HCT116 (cell line): ENCODE results near the gene MATR3. TPM values are rescaled to one million over a fixed set of nuclear protein-coding genes. Genes with fewer than 3 reads are reported as not detected.

Source experiments
- ATAC-seq: fragments of 200-7000 bp; cut with Tn5 transposase; 2 replicates; pipeline ENCODE4 v1.9.1; 2020; ENCODE audit warnings: mild to moderate bottlenecking, moderate library complexity
- BruUV-seq: library from RNA; stranded (reverse); fragments of 400-500 nt; replicated peaks from 2 replicates; lab custom pipeline; 2021; lab: Mats Ljungman, UMichigan
- CTCF ChIA-PET: fragments of 300-600 bp; sonication (Branson Sonifier 250); formaldehyde crosslinking; loops from one replicate; lab custom pipeline; 2021; ENCODE audit warnings: antibody characterized with exemption; lab: Charles Lee
- POLR2A ChIA-PET: fragments of 300-600, 350-600 bp; sonication (Branson Sonifier 250); formaldehyde crosslinking; loops from one replicate; lab custom pipeline; 2021; ENCODE audit warnings: antibody characterized with exemption; lab: Charles Lee
- RAD21 ChIA-PET, 2 experiments: fragments of 300-600 bp; sonication (Branson Sonifier 250); formaldehyde crosslinking; loops; one replicate each; lab custom pipeline; 2023; ENCODE audit warnings: low total read pairs in 2 of 2; ENCODE audit not compliant: uncharacterized antibody in 2 of 2, unreplicated experiment in 2 of 2, low non-redundant PET in 1 of 2; lab: Charles Lee
- DNase-seq: peaks from one replicate; pipeline ENCODE4 v3.0.0-alpha.2; 2010; ENCODE audit warnings: low read depth, low spot score
- H2AFZ ChIP-seq: fragments of 200-600 bp; shearing (Covaris generic), sonication (generic); 2 replicates; pipeline ENCODE4 v1.6.1; 2017; ENCODE audit warnings: low read depth, mixed run types, mixed read lengths, antibody characterized with exemption, low read length; ENCODE audit not compliant: poor library complexity, severe bottlenecking
- H3K27ac ChIP-seq: 2 replicates; pipeline ENCODE4 v1.5.1; 2012; ENCODE audit warnings: low read depth, low read length
- H3K27me3 ChIP-seq: fragments of 200-600 bp; sonication (generic); 2 replicates; pipeline ENCODE4 v1.6.1; 2016; ENCODE audit warnings: mixed run types, low read length, mixed read lengths; ENCODE audit not compliant: insufficient read depth
- H3K36me3 ChIP-seq, 2 experiments: fragments of 200-500 bp in 1 of 2; fragments of 200-600 bp in 1 of 2; sonication (Bioruptor generic) in 1 of 2; sonication (generic) in 1 of 2; 2 replicates each; pipeline versions ENCODE4 v1.5.1 to v1.6.1; 2014 to 2016; ENCODE audit warnings: low read length in 2 of 2, inconsistent platforms in 1 of 2, mixed read lengths in 1 of 2, mixed run types in 1 of 2; ENCODE audit not compliant: insufficient read depth in 2 of 2, control insufficient read depth in 1 of 2
- H3K4me1 ChIP-seq, 2 experiments: fragments of 200-600 bp in 1 of 2; sonication (generic) in 1 of 2; 2 replicates each; pipeline versions ENCODE4 v1.5.1 to v1.6.1; 2012 to 2017; ENCODE audit warnings: low read length in 2 of 2, inconsistent platforms in 1 of 2, mild to moderate bottlenecking in 1 of 2, mixed read lengths in 1 of 2, mixed run types in 1 of 2, moderate library complexity in 1 of 2; ENCODE audit not compliant: insufficient read depth in 2 of 2, control insufficient read depth in 1 of 2
- H3K4me2 ChIP-seq: fragments of 200-600 bp; sonication (generic); 2 replicates; pipeline ENCODE4 v1.6.1; 2017; ENCODE audit warnings: mixed run types, low read length, mixed read lengths
- H3K4me3 ChIP-seq, 2 experiments: fragments of 200-600 bp in 1 of 2; sonication (generic) in 1 of 2; replicated peaks in 1 of 2; 2 replicates each; pipeline ENCODE4 v1.5.1; 2011 to 2016; ENCODE audit warnings: low read length in 2 of 2, control low read depth in 1 of 2, low read depth in 1 of 2, mild to moderate bottlenecking in 1 of 2, mixed read lengths in 1 of 2, mixed run types in 1 of 2
- H3K79me2 ChIP-seq: fragments of 200-600 bp; sonication (generic); 2 replicates; pipeline ENCODE4 v1.6.1; 2017; ENCODE audit warnings: mild to moderate bottlenecking, mixed run types, low read length, moderate library complexity, mixed read lengths; ENCODE audit not compliant: insufficient read depth
- H3K9ac ChIP-seq: fragments of 200-600 bp; sonication (generic); 2 replicates; pipeline ENCODE4 v1.6.1; 2016; ENCODE audit warnings: low read length, mixed read lengths
- H3K9me2 ChIP-seq: fragments of 200-600 bp; sonication (generic), shearing (Covaris generic); 2 replicates; pipeline ENCODE4 v1.6.1; 2017; ENCODE audit warnings: mixed run types, mild to moderate bottlenecking, moderate library complexity; ENCODE audit not compliant: insufficient read depth
- H3K9me3 ChIP-seq, 2 experiments: fragments of 200-500 bp in 1 of 2; fragments of 200-600 bp in 1 of 2; sonication (Bioruptor generic) in 1 of 2; sonication (generic) in 1 of 2; 2 replicates each; pipeline ENCODE4 v1.6.1; 2014 to 2017; ENCODE audit warnings: low read length in 2 of 2, mixed read lengths in 2 of 2, inconsistent platforms in 1 of 2, low read depth in 1 of 2, mild to moderate bottlenecking in 1 of 2, mixed run types in 1 of 2, moderate library complexity in 1 of 2; ENCODE audit not compliant: control insufficient read depth in 1 of 2, insufficient read depth in 1 of 2
- H4K20me1 ChIP-seq: fragments of 200-600 bp; sonication (generic), shearing (Covaris generic); 2 replicates; pipeline ENCODE4 v1.6.1; 2017; ENCODE audit warnings: mixed run types, mild to moderate bottlenecking, moderate library complexity; ENCODE audit not compliant: insufficient read depth
- ATF3 ChIP-seq: IDR thresholded peaks from 2 replicates; pipeline ENCODE4 v1.6.1; 2012
- CTCF ChIP-seq, 3 experiments: fragments of 200-600 bp in 1 of 3; sonication (generic) in 1 of 3; IDR thresholded peaks in 2 of 3; conservative IDR thresholded peaks in 1 of 3; 2 replicates each; pipeline ENCODE4 v1.5.1; 2012 to 2017; ENCODE audit warnings: low read depth in 2 of 3, low read length in 2 of 3, antibody characterized with exemption in 1 of 3, borderline replicate concordance in 1 of 3, control low read depth in 1 of 3, mild to moderate bottlenecking in 1 of 3, mixed read lengths in 1 of 3, mixed run types in 1 of 3, moderate library complexity in 1 of 3; ENCODE audit not compliant: insufficient read depth in 1 of 3
- ELF1 ChIP-seq: IDR thresholded peaks from 2 replicates; pipeline ENCODE4 v1.6.1; 2012; ENCODE audit warnings: low read depth, borderline replicate concordance
- EZH2 ChIP-seq: fragments of 200-600 bp; sonication (generic); IDR thresholded peaks from 2 replicates; pipeline ENCODE4 v1.6.1; 2017; ENCODE audit warnings: antibody characterized with exemption, mixed run types
- RAD21 ChIP-seq: IDR thresholded peaks from 2 replicates; pipeline ENCODE4 v1.6.1; 2012; ENCODE audit warnings: low read depth, mild to moderate bottlenecking
- SIN3A ChIP-seq: IDR thresholded peaks from 2 replicates; pipeline ENCODE4 v1.6.1; 2012; ENCODE audit warnings: low read depth
- TCF7L2 ChIP-seq: IDR thresholded peaks from 2 replicates; pipeline ENCODE4 v1.7.0; 2011; ENCODE audit warnings: borderline replicate concordance, inconsistent platforms; ENCODE audit not compliant: insufficient read depth, insufficient read length; ENCODE audit errors: extremely low read depth
- YY1 ChIP-seq: IDR thresholded peaks from 2 replicates; pipeline ENCODE4 v1.6.1; 2011; ENCODE audit warnings: low read length, low read depth, moderate library complexity, mild to moderate bottlenecking; ENCODE audit not compliant: insufficient replicate concordance; ENCODE audit errors: extremely low read depth
- intact Hi-C: fragments of 100-400 bp; cut with micrococcal nuclease; formaldehyde crosslinking; loops from 2 replicates; pipeline ENCODE4 v1.10.0; 2022
- total RNA-seq: library from RNA; stranded (reverse); gene quantifications from one replicate; pipeline ENCODE4 v1.2.1, GENCODE V29; 2021; ENCODE audit not compliant: unreplicated experiment

Gene MATR3
- total RNA-seq, 1 experiment from 2014 or later: 123 TPM

GRCh38 chr5:139368613-139369012 is 75.1 kb downstream of the MATR3 start:
- TF ChIP-seq YY1: no peak
- no peak for TF ChIP-seq SIN3A
- TF ChIP-seq RAD21: peak; percentile 47
- TF ChIP-seq ELF1: no peak
- TF ChIP-seq TCF7L2: no peak
- TF ChIP-seq ATF3: no peak
- no peak for TF ChIP-seq EZH2
- peak; percentile 13 to 36 (median 16); a peak in 2 of 6 replicates for TF ChIP-seq CTCF (IDR thresholded peaks at IDR 0.05 in 2 of 3, conservative IDR thresholded peaks at IDR 0.05 in 1 of 3; ENCODE audit: borderline replicate concordance in 1 of 3, insufficient read depth in 1 of 3, low read depth in 2 of 3, low read length in 2 of 3)
- TF ChIP-seq, all 23 proteins: peak for 2
- intact Hi-C loops: no loop called here
- H3K36me3 ChIP-seq: peaks cover 24 to 34% of the 10 kb centered on the region in 2 experiments; a peak in 3 of 4 replicates
- POLR2A ChIA-PET: no interaction called here
- no peak for DNase-seq
- no peak overlapping the region for H3K27ac ChIP-seq
- ATAC-seq: no peak
- H4K20me1 ChIP-seq: no peaks in the 10 kb centered on the region
- no peaks in the 10 kb centered on the region for H3K9me2 ChIP-seq
- H3K9ac ChIP-seq: no peak overlapping the region
- peaks cover 6% of the 10 kb centered on the region; the same call in 1 of the 2 replicates for H3K79me2 ChIP-seq
- H2AFZ ChIP-seq: no peak overlapping the region
- CTCF ChIA-PET: interaction anchor here (1.4 kb wide), 2 partner anchors 27 to 96 kb away, joined by 4 to 6 read pairs; partner anchors contain the start of gene PAIP2
- no peak overlapping the region for H3K4me2 ChIP-seq
- peaks cover 16% of the 10 kb centered on the region in 2 experiments for H3K4me1 ChIP-seq
- RAD21 ChIA-PET: no interaction called here
- H3K4me3 ChIP-seq: no peak overlapping the region
- no TSS peak for BruUV-seq
- H3K9me3 ChIP-seq: no peaks in the 10 kb centered on the region
- no peaks in the 10 kb centered on the region for H3K27me3 ChIP-seq
